Measurements from ENCODE around the gene SBK1.

SBK1 gene

GRCh38 chr16:28263305-28263704 is 29.0 kb upstream of the SBK1 start:
- peaks cover 0 to 7% of the 10 kb centered on the region in 2 donors for H3K27me3 ChIP-seq (ENCODE audit: control insufficient read depth in 1 of 2, insufficient read depth in 2 of 2, low read length in 2 of 2)
- H3K4me1 ChIP-seq (ENCODE audit: insufficient read depth, low read length): no peaks in the 10 kb centered on the region
- H3K9me3 ChIP-seq (ENCODE audit: low read length): no peaks in the 10 kb centered on the region
- no peak overlapping the region for H3K4me3 ChIP-seq (ENCODE audit: low read depth in 1 of 2, low read length in 2 of 2)
- H3K27ac ChIP-seq (ENCODE audit: low read depth, low read length): no peak overlapping the region
- H3K36me3 ChIP-seq (ENCODE audit: insufficient read depth, low read length): no peaks in the 10 kb centered on the region
- no peak overlapping the region for H3K9ac ChIP-seq (ENCODE audit: low read length)

- Histone ChIP-seq H3K4me1 (ENCODE audit: insufficient read depth, low read length) (no peaks in the 10 kb centered on the region), H3K9ac (ENCODE audit: low read length) (no peak overlapping the region), H3K9me3 (ENCODE audit: low read length) (no peaks in the 10 kb centered on the region), H3K4me3 (ENCODE audit: low read depth in 1 of 2, low read length in 2 of 2) (no peak overlapping the region), H3K36me3 (ENCODE audit: insufficient read depth, low read length) (no peaks in the 10 kb centered on the region), H3K27ac (ENCODE audit: low read depth, low read length) (no peak overlapping the region), H3K27me3 (ENCODE audit: control insufficient read depth in 1 of 2, insufficient read depth in 2 of 2, low read length in 2 of 2) (no peaks in the 10 kb centered on the region)
These were observed 27.7 kb upstream of the SBK1 start for GRCh38 chr16:28264656-28265055.

DNA sequence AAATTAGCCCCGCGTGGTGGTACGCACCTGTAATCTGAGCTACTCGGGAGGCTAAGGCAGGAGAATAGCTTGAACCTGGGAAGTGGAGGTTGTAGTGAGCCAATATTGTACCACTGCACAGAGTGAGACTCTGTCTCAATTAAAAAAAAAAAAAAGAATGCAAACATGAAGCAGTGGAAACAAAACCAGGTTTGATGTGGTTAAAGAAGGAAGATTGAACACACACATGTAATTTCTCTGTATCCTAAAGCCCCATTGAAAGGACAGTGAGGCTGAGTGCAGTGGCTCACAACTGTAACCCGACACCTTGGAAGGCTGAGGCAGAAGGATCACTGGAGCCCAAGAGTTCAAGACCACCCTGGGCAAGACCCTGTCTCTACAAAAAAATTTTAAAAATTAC is 26.5 kb upstream of the SBK1 start:
- Histone ChIP-seq H3K4me3 (ENCODE audit: low read depth in 1 of 2, low read length in 2 of 2) (no peak overlapping the region), H3K9me3 (ENCODE audit: low read length) (no peaks in the 10 kb centered on the region), H3K27me3 (ENCODE audit: control insufficient read depth in 1 of 2, insufficient read depth in 2 of 2, low read length in 2 of 2) (no peaks in the 10 kb centered on the region), H3K36me3 (ENCODE audit: insufficient read depth, low read length) (no peaks in the 10 kb centered on the region), H3K27ac (ENCODE audit: low read depth, low read length) (no peak overlapping the region), H3K4me1 (ENCODE audit: insufficient read depth, low read length) (no peaks in the 10 kb centered on the region), H3K9ac (ENCODE audit: low read length) (no peak overlapping the region)

- Histone ChIP-seq H3K4me1 (ENCODE audit: insufficient read depth, low read length) (no peaks in the 10 kb centered on the region), H3K4me3 (ENCODE audit: low read depth in 1 of 2, low read length in 2 of 2) (no peak overlapping the region), H3K9me3 (ENCODE audit: low read length) (no peaks in the 10 kb centered on the region), H3K27me3 (ENCODE audit: control insufficient read depth in 1 of 2, insufficient read depth in 2 of 2, low read length in 2 of 2) (no peaks in the 10 kb centered on the region), H3K9ac (ENCODE audit: low read length) (no peak overlapping the region), H3K36me3 (ENCODE audit: insufficient read depth, low read length) (no peaks in the 10 kb centered on the region), H3K27ac (ENCODE audit: low read depth, low read length) (no peak overlapping the region)
These were observed 25.0 kb upstream of the SBK1 start for GRCh38 chr16:28267356-28267755.

DNA sequence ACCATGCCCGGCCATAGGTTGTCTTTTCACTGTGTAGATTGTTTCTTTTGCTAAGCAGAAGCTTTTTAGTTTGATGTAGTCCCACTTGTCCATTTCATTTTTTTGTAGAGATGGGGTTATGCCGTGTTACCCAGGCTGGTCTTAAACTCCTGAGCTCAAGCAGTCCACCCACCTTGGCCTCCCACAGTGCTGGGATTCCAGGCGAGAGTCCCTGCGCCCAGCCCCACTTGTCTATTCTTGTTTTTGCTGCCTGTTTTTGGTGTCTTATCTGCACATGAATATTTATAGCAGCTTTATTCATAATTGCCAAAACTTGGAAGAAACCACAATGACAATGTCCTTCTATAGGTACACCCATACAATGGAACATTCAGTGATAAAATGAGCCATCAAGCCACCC is 18.8 kb upstream of the SBK1 start:
- Histone ChIP-seq H3K27me3 (ENCODE audit: control insufficient read depth in 1 of 2, insufficient read depth in 2 of 2, low read length in 2 of 2) (peaks cover 0 to 4% of the 10 kb centered on the region in 2 donors), H3K36me3 (ENCODE audit: insufficient read depth, low read length) (no peaks in the 10 kb centered on the region)

DNA sequence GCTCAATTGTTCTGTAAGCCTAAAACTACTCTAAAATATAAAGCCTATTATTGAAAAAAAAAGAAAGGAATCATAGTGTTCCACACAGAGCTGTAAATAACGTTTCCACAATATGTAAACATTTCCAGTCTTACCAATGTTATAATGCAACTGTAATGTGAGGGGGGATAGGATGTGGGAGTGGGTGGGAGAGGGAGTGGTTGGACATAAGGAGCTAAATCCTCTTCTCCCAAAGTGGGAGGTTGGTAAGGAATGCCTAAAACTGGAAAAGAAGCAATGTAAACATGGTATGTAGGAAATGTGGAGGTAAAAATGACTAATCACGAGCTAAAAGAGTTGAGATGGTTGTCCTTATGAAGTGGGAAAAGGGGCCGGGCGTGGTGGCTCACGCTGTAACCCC is 17.6 kb upstream of the SBK1 start:
- H3K27me3 ChIP-seq (ENCODE audit: control insufficient read depth in 1 of 2, insufficient read depth in 2 of 2, low read length in 2 of 2): peaks cover 0 to 4% of the 10 kb centered on the region in 2 donors
- H3K36me3 ChIP-seq (ENCODE audit: insufficient read depth, low read length): no peaks in the 10 kb centered on the region
- H3K9me3 ChIP-seq (ENCODE audit: low read length): no peaks in the 10 kb centered on the region
- peaks cover 6% of the 10 kb centered on the region for H3K4me1 ChIP-seq (ENCODE audit: insufficient read depth, low read length)
- H3K4me3 ChIP-seq (ENCODE audit: low read depth in 1 of 2, low read length in 2 of 2): no peak overlapping the region
- no peak overlapping the region for H3K27ac ChIP-seq (ENCODE audit: low read depth, low read length)
- no peak overlapping the region for H3K9ac ChIP-seq (ENCODE audit: low read length)

More for the DNA sequence above, 18.8 kb upstream of the SBK1 start:
- Histone ChIP-seq H3K27ac (ENCODE audit: low read depth, low read length) (no peak overlapping the region), H3K4me3 (ENCODE audit: low read depth in 1 of 2, low read length in 2 of 2) (no peak overlapping the region), H3K9me3 (ENCODE audit: low read length) (no peaks in the 10 kb centered on the region), H3K4me1 (ENCODE audit: insufficient read depth, low read length) (peaks cover 6% of the 10 kb centered on the region), H3K9ac (ENCODE audit: low read length) (no peak overlapping the region)

- no peak overlapping the region for H3K9ac ChIP-seq (ENCODE audit: low read length)
- no peaks in the 10 kb centered on the region for H3K36me3 ChIP-seq (ENCODE audit: insufficient read depth, low read length)
- peaks cover 6% of the 10 kb centered on the region for H3K4me1 ChIP-seq (ENCODE audit: insufficient read depth, low read length)
- H3K4me3 ChIP-seq (ENCODE audit: low read depth in 1 of 2, low read length in 2 of 2): no peak overlapping the region
- H3K27ac ChIP-seq (ENCODE audit: low read depth, low read length): no peak overlapping the region
- peaks cover 0 to 7% of the 10 kb centered on the region in 2 donors for H3K27me3 ChIP-seq (ENCODE audit: control insufficient read depth in 1 of 2, insufficient read depth in 2 of 2, low read length in 2 of 2)
- H3K9me3 ChIP-seq (ENCODE audit: low read length): no peaks in the 10 kb centered on the region
These were observed 16.0 kb upstream of the SBK1 start for GRCh38 chr16:28276301-28276700.

DNA sequence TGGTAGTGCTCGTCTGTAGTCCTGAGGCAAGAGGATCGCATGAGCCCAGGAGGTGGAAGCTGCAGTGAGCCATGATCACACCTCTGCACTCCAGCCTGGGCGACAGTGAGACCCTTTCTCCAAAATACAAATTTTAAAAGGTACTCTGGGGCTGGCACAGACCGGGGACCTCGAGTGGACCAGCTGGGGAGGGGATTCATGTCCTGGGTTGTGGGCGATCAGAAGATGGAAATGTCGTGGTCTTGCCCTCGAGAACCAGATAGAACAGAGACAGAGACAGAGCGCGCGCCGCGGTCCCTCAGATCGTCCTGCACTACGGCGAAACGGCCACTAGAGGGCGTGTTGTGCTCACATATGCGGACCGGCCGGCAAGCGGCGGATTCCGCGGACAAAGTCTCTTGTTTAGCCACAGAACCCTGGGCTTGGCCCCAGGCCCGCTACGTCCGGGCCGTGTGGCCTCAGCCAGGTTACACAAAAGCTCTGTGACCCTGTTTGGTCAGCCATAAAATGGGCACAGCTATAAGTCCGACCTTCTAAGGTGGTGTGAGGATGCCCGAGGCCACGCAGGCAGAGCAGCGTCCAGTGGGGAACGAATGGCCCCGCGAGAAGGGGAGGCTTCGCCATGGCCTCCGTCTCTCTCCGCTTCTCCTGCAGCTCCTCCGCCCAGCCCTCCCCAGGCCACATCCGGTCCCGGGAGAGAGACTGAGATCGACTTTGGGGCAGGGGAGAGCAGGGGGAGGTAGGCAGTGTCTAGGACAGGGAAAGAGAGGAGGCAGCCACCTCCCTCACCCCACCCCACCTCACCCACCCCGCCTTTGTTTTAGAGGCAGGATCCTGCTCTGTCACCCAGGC is 14.6 kb upstream of the SBK1 start:
- peak overlapping the region; percentile 33 for H3K9ac ChIP-seq (ENCODE audit: low read length)
- H3K27ac ChIP-seq (ENCODE audit: low read depth, low read length): no peak overlapping the region
- peak overlapping the region; percentile 0 to 74 for H3K4me3 ChIP-seq (ENCODE audit: low read depth in 1 of 2, low read length in 2 of 2)
- H3K27me3 ChIP-seq (ENCODE audit: control insufficient read depth in 1 of 2, insufficient read depth in 2 of 2, low read length in 2 of 2): peaks cover 0 to 9% of the 10 kb centered on the region in 2 donors
- no peaks in the 10 kb centered on the region for H3K36me3 ChIP-seq (ENCODE audit: insufficient read depth, low read length)
- no peaks in the 10 kb centered on the region for H3K9me3 ChIP-seq (ENCODE audit: low read length)
- peaks cover 6% of the 10 kb centered on the region for H3K4me1 ChIP-seq (ENCODE audit: insufficient read depth, low read length)

DNA sequence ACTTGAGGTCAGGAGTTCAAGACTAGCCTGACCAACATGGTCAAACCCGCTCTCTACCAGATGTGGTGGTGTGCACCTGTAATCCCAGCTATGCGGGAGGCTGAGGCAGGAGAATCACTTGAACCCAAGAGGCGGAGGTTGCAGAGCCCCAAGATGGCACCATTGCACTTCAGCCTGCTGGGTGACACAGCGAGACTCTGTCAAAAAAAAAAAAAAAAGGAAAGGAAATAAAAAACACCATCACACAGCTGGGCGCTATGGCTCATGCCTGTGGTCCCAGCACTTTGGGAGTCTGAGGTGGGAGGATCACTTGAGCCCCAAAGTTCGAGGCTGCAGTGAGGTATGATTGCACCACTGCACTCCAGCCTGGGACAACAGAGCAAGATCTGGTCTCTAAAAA is 13.3 kb upstream of the SBK1 start:
- H3K27me3 ChIP-seq (ENCODE audit: control insufficient read depth in 1 of 2, insufficient read depth in 2 of 2, low read length in 2 of 2): peaks cover 0 to 9% of the 10 kb centered on the region in 2 donors
- no peaks in the 10 kb centered on the region for H3K9me3 ChIP-seq (ENCODE audit: low read length)
- peaks cover 6% of the 10 kb centered on the region for H3K4me1 ChIP-seq (ENCODE audit: insufficient read depth, low read length)
- no peaks in the 10 kb centered on the region for H3K36me3 ChIP-seq (ENCODE audit: insufficient read depth, low read length)
- no peak overlapping the region for H3K27ac ChIP-seq (ENCODE audit: low read depth, low read length)
- H3K9ac ChIP-seq (ENCODE audit: low read length): no peak overlapping the region
- H3K4me3 ChIP-seq (ENCODE audit: low read depth in 1 of 2, low read length in 2 of 2): no peak overlapping the region

DNA sequence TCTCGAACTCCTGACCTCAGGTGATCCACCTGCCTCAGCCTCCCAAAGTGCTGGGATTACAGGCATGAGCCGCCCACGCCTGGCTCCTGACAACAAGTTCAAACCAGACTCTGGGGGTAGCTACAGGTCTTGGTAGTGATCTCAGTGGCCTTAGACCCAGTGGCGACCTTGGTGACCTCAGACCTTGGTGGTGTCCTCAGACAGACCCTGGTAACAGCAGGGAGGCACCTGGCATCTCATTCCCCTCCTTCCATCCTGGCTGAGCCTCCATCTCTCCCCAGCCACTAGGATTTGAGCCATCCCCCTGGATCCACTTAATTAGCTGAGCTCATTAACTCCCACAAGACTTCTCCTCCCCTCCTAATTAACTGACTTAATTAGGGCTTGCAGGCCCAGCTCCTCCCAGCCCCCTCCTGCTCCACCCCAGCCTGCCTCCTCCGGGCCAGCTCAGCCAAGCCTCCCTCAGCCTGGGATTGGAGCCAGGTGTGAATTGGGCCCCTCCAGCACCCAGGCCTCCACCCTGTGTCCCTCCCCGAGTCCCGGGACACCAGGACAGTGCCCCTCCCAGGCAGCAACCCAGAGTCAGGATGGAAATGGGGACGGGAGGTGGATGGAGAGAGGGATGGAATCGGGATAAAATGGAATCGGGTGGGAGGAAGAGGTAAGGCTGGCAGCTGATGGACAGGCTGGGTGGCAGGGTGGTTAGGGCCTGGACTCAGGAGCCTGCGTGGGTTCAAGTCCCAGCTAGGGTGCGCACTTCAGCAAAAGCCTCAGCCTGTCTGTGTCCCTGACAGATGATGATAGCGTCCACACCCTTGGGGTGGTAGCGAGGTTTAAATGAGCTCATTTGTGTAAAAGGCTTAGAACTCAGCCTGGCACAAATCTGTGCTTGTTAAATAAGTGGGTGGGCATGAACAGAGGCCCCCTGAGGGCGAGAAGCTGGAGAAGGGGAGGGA is 11.2 kb upstream of the SBK1 start:
- peaks cover 6% of the 10 kb centered on the region for H3K4me1 ChIP-seq (ENCODE audit: insufficient read depth, low read length)
- no peak overlapping the region for H3K27ac ChIP-seq (ENCODE audit: low read depth, low read length)
- no peaks in the 10 kb centered on the region for H3K9me3 ChIP-seq (ENCODE audit: low read length)
- H3K27me3 ChIP-seq (ENCODE audit: control insufficient read depth in 1 of 2, insufficient read depth in 2 of 2, low read length in 2 of 2): peaks cover 0 to 6% of the 10 kb centered on the region in 2 donors
- H3K36me3 ChIP-seq (ENCODE audit: insufficient read depth, low read length): no peaks in the 10 kb centered on the region
- H3K4me3 ChIP-seq (ENCODE audit: low read depth in 1 of 2, low read length in 2 of 2): no peak overlapping the region
- H3K9ac ChIP-seq (ENCODE audit: low read length): no peak overlapping the region

DNA sequence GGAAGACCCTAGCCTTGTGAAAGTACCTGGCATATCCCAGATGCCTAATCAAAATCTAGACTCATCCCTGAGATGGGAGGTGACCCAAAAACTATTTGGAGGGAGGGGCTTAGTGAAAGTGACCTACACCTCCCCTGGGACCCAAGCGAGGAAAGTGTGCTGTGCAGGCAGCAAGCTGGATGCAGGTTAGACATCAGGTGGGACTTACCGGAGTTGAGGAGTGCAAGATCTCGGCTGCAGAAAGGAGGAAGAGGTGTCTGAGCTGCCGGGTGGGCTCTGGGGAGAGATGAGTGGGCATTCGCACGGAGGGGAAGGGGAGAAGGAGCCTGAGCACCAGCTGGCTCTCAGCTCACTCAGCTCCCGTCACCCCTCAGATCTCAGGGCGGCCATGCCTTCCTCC is 10.3 kb upstream of the SBK1 start:
- Histone ChIP-seq H3K9ac (ENCODE audit: low read length) (no peak overlapping the region), H3K27ac (ENCODE audit: low read depth, low read length) (no peak overlapping the region), H3K4me3 (ENCODE audit: low read depth in 1 of 2, low read length in 2 of 2) (no peak overlapping the region), H3K9me3 (ENCODE audit: low read length) (no peaks in the 10 kb centered on the region), H3K4me1 (ENCODE audit: insufficient read depth, low read length) (peaks cover 6% of the 10 kb centered on the region), H3K27me3 (ENCODE audit: control insufficient read depth in 1 of 2, insufficient read depth in 2 of 2, low read length in 2 of 2) (peaks cover 0 to 5% of the 10 kb centered on the region in 2 donors), H3K36me3 (ENCODE audit: insufficient read depth, low read length) (no peaks in the 10 kb centered on the region)

Measured in muscle layer of colon (tissue), 2 donors.